H9 (cell line): ENCODE measurements around the gene TAOK2. TPM values are rescaled to one million over a fixed set of nuclear protein-coding genes. Genes with fewer than 3 reads are reported as not detected.

Experiments used
- DNase-seq: peaks from one replicate; pipeline ENCODE4 v3.0.0-alpha.2; 2017
- H2AFZ ChIP-seq: one replicate; pipeline ENCODE4 v1.6.1; 2013; ENCODE audit warnings: mild to moderate bottlenecking, low read length, control low read depth, moderate library complexity
- H2AK5ac ChIP-seq: 2 replicates; pipeline ENCODE4 v1.6.1; 2013; ENCODE audit warnings: low read length, control low read depth, mixed read lengths; ENCODE audit not compliant: insufficient read length
- H2BK120ac ChIP-seq: one replicate; pipeline ENCODE4 v1.6.1; 2013; ENCODE audit warnings: low read depth, mild to moderate bottlenecking, low read length, control low read depth, inconsistent platforms; ENCODE audit not compliant: poor library complexity, severe bottlenecking
- H2BK12ac ChIP-seq: 2 replicates; pipeline ENCODE4 v1.6.1; 2013; ENCODE audit warnings: low read length, control low read depth, mixed read lengths, low read depth; ENCODE audit not compliant: insufficient read length
- H2BK15ac ChIP-seq: 2 replicates; pipeline ENCODE4 v1.6.1; 2013; ENCODE audit warnings: low read depth, low read length, control low read depth
- H2BK20ac ChIP-seq: one replicate; pipeline ENCODE4 v1.6.1; 2013; ENCODE audit warnings: low read depth, mild to moderate bottlenecking, low read length, control low read depth, inconsistent platforms; ENCODE audit not compliant: poor library complexity, severe bottlenecking
- H2BK5ac ChIP-seq: 2 replicates; pipeline ENCODE4 v1.6.1; 2013; ENCODE audit warnings: low read length, control low read depth, mixed read lengths; ENCODE audit not compliant: insufficient read length
- H3K14ac ChIP-seq: 2 replicates; pipeline ENCODE4 v1.6.1; 2013; ENCODE audit warnings: low read length, control low read depth; ENCODE audit not compliant: insufficient read depth
- H3K18ac ChIP-seq: 2 replicates; pipeline ENCODE4 v1.6.1; 2013; ENCODE audit warnings: low read depth, mild to moderate bottlenecking, mixed read lengths, low read length, control low read depth; ENCODE audit not compliant: insufficient read length
- H3K23ac ChIP-seq: 2 replicates; pipeline ENCODE4 v1.6.1; 2013; ENCODE audit warnings: low read length, control low read depth, mixed read lengths, low read depth; ENCODE audit not compliant: insufficient read length
- H3K23me2 ChIP-seq: 2 replicates; pipeline ENCODE4 v1.6.1; 2013; ENCODE audit warnings: low read depth, mild to moderate bottlenecking, mixed read lengths, low read length, control low read depth; ENCODE audit not compliant: insufficient read length, poor library complexity, severe bottlenecking
- H3K27ac ChIP-seq: 2 replicates; pipeline ENCODE4 v1.5.1; 2013; ENCODE audit warnings: low read length, control low read depth, mixed read lengths, low read depth; ENCODE audit not compliant: insufficient read length
- H3K27me3 ChIP-seq: 2 replicates; pipeline ENCODE4 v1.6.1; 2013; ENCODE audit warnings: low read length, control low read depth, inconsistent platforms; ENCODE audit not compliant: insufficient read depth
- H3K4ac ChIP-seq: 2 replicates; pipeline ENCODE4 v1.6.1; 2013; ENCODE audit warnings: low read depth, mild to moderate bottlenecking, control low read depth, inconsistent platforms, low read length, moderate library complexity
- H3K4me1 ChIP-seq: 2 replicates; pipeline ENCODE4 v1.6.1; 2013; ENCODE audit warnings: low read length, control low read depth, inconsistent platforms; ENCODE audit not compliant: insufficient read depth
- H3K4me2 ChIP-seq: 2 replicates; pipeline ENCODE4 v1.6.1; 2013; ENCODE audit warnings: low read length, control low read depth, mixed read lengths; ENCODE audit not compliant: insufficient read length, insufficient read depth
- H3K56ac ChIP-seq: 2 replicates; pipeline ENCODE4 v1.6.1; 2013; ENCODE audit warnings: low read depth, mild to moderate bottlenecking, mixed read lengths, low read length, control low read depth; ENCODE audit not compliant: insufficient read length
- H3K79me1 ChIP-seq: 2 replicates; pipeline ENCODE4 v1.6.1; 2013; ENCODE audit warnings: low read depth, mild to moderate bottlenecking, moderate library complexity, low read length, control low read depth, inconsistent platforms; ENCODE audit not compliant: insufficient read depth, poor library complexity, severe bottlenecking
- H3K79me2 ChIP-seq: 2 replicates; pipeline ENCODE4 v1.6.1; 2013; ENCODE audit warnings: low read length, control low read depth, inconsistent platforms; ENCODE audit not compliant: insufficient read depth
- H3K9ac ChIP-seq: 2 replicates; pipeline ENCODE4 v1.6.1; 2013; ENCODE audit warnings: low read length, control low read depth, mixed read lengths; ENCODE audit not compliant: insufficient read length; ENCODE audit errors: extremely low read depth
- H3K9me3 ChIP-seq: one replicate; pipeline ENCODE4 v1.6.1; 2013; ENCODE audit warnings: low read depth, low read length, inconsistent platforms; ENCODE audit not compliant: control insufficient read depth
- H3T11ph ChIP-seq: one replicate; pipeline ENCODE4 v1.6.1; 2013; ENCODE audit warnings: mild to moderate bottlenecking, low read length, control low read depth, inconsistent platforms
- H4K20me1 ChIP-seq: one replicate; pipeline ENCODE4 v1.6.1; 2013; ENCODE audit not compliant: control insufficient read depth, insufficient read length, insufficient read depth
- H4K5ac ChIP-seq: 2 replicates; pipeline ENCODE4 v1.6.1; 2013; ENCODE audit warnings: low read depth, mild to moderate bottlenecking, mixed read lengths, low read length, control low read depth; ENCODE audit not compliant: insufficient read length
- H4K8ac ChIP-seq: replicated peaks from 2 replicates; pipeline ENCODE4 v1.6.1; 2013; ENCODE audit warnings: low read length, control low read depth, mixed read lengths, low read depth; ENCODE audit not compliant: insufficient read length
- H4K91ac ChIP-seq: 2 replicates; pipeline ENCODE4 v1.6.1; 2013; ENCODE audit warnings: low read depth, mild to moderate bottlenecking, moderate library complexity, mixed read lengths, low read length, control low read depth; ENCODE audit not compliant: insufficient read length
- H3K27ac Mint-ChIP-seq, 3 experiments: 2 replicates in 2 of 3; 3 replicates in 1 of 3; pipeline ENCODE4 v1.8.0; 2020 to 2021; ENCODE audit warnings: mixed read lengths in 3 of 3, mild to moderate bottlenecking in 1 of 3, moderate library complexity in 1 of 3
- H3K27me3 Mint-ChIP-seq: 2 replicates; pipeline ENCODE4 v1.8.0; 2021; ENCODE audit warnings: low read depth, mild to moderate bottlenecking, moderate library complexity, mixed read lengths
- H3K36me3 Mint-ChIP-seq, 3 experiments: 2 replicates in 2 of 3; 3 replicates in 1 of 3; pipeline ENCODE4 v1.8.0; 2020 to 2021; ENCODE audit warnings: low read depth in 3 of 3, mixed read lengths in 3 of 3; ENCODE audit not compliant: insufficient read depth in 1 of 3
- H3K4me1 Mint-ChIP-seq, 2 experiments: 2 replicates each; pipeline ENCODE4 v1.8.0; 2020; ENCODE audit warnings: mixed read lengths in 2 of 2
- H3K4me3 Mint-ChIP-seq, 2 experiments: 2 replicates in 1 of 2; 3 replicates in 1 of 2; pipeline ENCODE4 v1.8.0; 2020 to 2021; ENCODE audit warnings: mild to moderate bottlenecking in 2 of 2, mixed read lengths in 2 of 2, moderate library complexity in 1 of 2
- H3K9me3 Mint-ChIP-seq, 2 experiments: 2 replicates in 1 of 2; 3 replicates in 1 of 2; pipeline ENCODE4 v1.8.0; 2020; ENCODE audit warnings: mild to moderate bottlenecking in 2 of 2, mixed read lengths in 2 of 2, moderate library complexity in 1 of 2
- WGBS: extraction: QIAGEN DNeasy Blood & Tissue Kit; methylation state at CpG from one replicate; pipeline ENCODE4 v1.1.7; 2013; ENCODE audit warnings: missing lambda C conversion rate, low lambda C conversion rate, mixed read lengths; ENCODE audit not compliant: insufficient read length; ENCODE audit errors: extremely low coverage; 5-methylcytosine and 5-hydroxymethylcytosine counted together
- total RNA-seq: library from RNA; stranded (reverse); gene quantifications from 2 replicates; pipeline ENCODE4 v1.2.1, GENCODE V29; 2021
- TF ChIP-seq, protein P1 (sequence below): fragments of 200-600 bp; sonication (generic); conservative IDR thresholded peaks from 3 replicates; pipeline ENCODE4 v1.8.0; 2021; ENCODE audit warnings: antibody characterized with exemption, mild to moderate bottlenecking

The TAOK2 gene
- total RNA-seq, 1 experiment from 2014 or later: 43.9 TPM

DNA sequence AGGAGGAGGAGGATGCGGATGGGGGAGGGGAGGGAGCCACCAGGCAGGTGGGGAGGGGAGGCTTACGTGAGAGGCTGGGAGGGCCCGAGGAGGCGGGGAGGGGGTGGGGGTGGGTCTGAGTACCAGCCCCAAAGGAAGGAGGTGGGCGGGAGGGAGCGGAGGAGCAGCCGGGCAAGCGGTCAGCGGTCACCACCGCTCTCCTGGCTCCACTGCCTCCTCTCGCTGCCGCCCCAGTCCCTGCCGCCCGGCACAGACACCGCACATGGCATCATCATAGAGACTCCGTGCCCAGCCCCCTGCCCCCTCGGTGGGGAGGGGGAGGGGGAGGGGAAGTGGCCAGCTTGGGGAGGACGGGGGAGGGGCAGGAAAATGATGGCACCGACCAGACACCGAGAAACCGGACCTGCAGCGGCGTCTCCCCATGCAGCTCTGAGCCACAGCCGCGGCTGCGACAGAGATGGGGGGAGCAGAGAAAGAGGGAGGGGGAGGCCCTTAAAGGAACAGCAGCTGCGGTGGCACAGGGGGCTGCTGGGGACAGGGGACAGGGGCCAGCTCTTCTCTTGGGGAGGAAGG, 57.3 kb downstream of the TAOK2 start, which contains the start of gene TLCD3B:
Gene TLCD3B, minus strand, starts transcription at position 431 of the 573 bp plus-strand sequence. CDS start 744 bp downstream, outside the sequence.
- peaks cover 27 to 42% of the 10 kb centered on the region in 2 experiments for H3K4me1 Mint-ChIP-seq
- Histone ChIP-seq H3K79me1 (no peaks in the 10 kb centered on the region), H3K56ac (no peak within 1 kb of the TSS), H4K5ac (no peak within 1 kb of the TSS), H3T11ph (no peak within 1 kb of the TSS), H4K20me1 (no peaks in the 10 kb centered on the region), H2BK120ac (no peak within 1 kb of the TSS), H2AK5ac (no peak within 1 kb of the TSS), H3K27me3 (no peaks in the 10 kb centered on the region; the same call in 1 of the 2 replicates), H3K18ac (peak within 1 kb of the TSS; percentile 80), H3K23ac (no peak within 1 kb of the TSS), H3K4me1 (peaks cover 3% of the 10 kb centered on the region; the same call in 1 of the 2 replicates), H3K4ac (no peak within 1 kb of the TSS), H4K91ac (no peak within 1 kb of the TSS), H3K79me2 (no peaks in the 10 kb centered on the region; the same call in 1 of the 2 replicates), H4K8ac (no peak within 1 kb of the TSS), H2BK12ac (no peak within 1 kb of the TSS), H3K23me2 (peaks cover 20% of the 10 kb centered on the region), H2BK5ac (no peak within 1 kb of the TSS), H2AFZ (no peak within 1 kb of the TSS), H3K4me2 (peak within 1 kb of the TSS; percentile 76), H3K14ac (peak within 1 kb of the TSS; percentile 52), H2BK15ac (no peak within 1 kb of the TSS), H3K9ac (peak within 1 kb of the TSS; percentile 12), H2BK20ac (no peak within 1 kb of the TSS), H3K27ac (no peak within 1 kb of the TSS), H3K9me3 (no peaks in the 10 kb centered on the region)
- no peak within 1 kb of the TSS; a peak in 1 of 7 replicates for H3K27ac Mint-ChIP-seq
- peaks cover 37% of the 10 kb centered on the region for H3K27me3 Mint-ChIP-seq
- no CpG with 5 or more reads among the region's 27 CpGs for WGBS
- H3K36me3 Mint-ChIP-seq: peaks cover 6 to 16% (median 10%) of the 10 kb centered on the region in 3 experiments; a peak in 5 of 7 replicates
- peak within 1 kb of the TSS; percentile 73 to 90 for H3K4me3 Mint-ChIP-seq
- DNase-seq: peak; percentile 86
- TF ChIP-seq, protein P1, sequence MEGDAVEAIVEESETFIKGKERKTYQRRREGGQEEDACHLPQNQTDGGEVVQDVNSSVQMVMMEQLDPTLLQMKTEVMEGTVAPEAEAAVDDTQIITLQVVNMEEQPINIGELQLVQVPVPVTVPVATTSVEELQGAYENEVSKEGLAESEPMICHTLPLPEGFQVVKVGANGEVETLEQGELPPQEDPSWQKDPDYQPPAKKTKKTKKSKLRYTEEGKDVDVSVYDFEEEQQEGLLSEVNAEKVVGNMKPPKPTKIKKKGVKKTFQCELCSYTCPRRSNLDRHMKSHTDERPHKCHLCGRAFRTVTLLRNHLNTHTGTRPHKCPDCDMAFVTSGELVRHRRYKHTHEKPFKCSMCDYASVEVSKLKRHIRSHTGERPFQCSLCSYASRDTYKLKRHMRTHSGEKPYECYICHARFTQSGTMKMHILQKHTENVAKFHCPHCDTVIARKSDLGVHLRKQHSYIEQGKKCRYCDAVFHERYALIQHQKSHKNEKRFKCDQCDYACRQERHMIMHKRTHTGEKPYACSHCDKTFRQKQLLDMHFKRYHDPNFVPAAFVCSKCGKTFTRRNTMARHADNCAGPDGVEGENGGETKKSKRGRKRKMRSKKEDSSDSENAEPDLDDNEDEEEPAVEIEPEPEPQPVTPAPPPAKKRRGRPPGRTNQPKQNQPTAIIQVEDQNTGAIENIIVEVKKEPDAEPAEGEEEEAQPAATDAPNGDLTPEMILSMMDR: no peak
- H3K9me3 Mint-ChIP-seq: no peaks in the 10 kb centered on the region; a peak in 1 of 5 replicates
